GM15510 (cell line): ENCODE results near the gene PALLD.

Experiments
- POLR2A ChIP-seq: IDR thresholded peaks from 3 replicates; pipeline ENCODE4 v1.6.1; 2011; ENCODE audit warnings: borderline replicate concordance; ENCODE audit not compliant: insufficient read length; ENCODE audit errors: extremely low read depth

The PALLD gene

DNA sequence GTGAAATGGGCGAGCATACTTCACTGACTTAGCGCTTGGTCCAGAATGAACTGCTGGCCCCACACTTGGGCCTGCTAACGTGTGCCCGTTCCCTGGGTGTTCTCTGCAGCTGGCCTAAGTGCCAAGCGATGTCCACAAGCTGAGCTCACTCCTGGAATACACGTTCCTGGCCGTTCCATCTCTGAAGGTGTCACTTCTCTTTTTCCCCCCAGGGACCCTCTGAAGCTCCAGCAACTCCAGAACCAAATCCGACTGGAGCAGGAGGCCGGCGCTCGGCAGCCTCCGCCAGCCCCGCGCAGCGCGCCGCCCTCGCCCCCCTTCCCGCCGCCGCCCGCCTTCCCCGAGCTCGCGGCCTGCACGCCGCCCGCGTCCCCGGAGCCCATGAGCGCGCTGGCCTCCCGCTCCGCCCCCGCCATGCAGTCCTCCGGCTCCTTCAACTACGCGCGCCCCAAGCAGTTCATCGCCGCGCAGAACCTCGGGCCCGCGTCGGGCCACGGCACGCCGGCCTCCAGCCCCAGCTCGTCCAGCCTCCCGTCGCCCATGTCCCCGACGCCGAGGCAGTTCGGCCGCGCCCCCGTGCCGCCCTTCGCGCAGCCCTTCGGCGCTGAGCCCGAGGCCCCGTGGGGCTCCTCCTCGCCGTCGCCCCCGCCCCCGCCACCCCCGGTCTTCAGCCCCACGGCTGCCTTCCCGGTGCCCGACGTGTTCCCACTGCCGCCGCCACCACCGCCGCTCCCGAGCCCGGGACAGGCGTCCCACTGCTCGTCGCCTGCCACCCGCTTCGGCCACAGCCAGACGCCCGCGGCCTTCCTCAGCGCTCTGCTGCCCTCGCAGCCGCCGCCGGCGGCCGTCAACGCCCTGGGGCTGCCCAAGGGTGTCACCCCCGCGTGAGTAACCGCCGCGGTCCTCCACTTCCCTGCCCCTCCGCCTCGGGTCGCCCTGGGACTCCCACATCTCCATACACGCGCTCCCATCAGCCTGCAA is 380.9 kb downstream of the PALLD start:
- TF ChIP-seq POLR2A: no peak

DNA sequence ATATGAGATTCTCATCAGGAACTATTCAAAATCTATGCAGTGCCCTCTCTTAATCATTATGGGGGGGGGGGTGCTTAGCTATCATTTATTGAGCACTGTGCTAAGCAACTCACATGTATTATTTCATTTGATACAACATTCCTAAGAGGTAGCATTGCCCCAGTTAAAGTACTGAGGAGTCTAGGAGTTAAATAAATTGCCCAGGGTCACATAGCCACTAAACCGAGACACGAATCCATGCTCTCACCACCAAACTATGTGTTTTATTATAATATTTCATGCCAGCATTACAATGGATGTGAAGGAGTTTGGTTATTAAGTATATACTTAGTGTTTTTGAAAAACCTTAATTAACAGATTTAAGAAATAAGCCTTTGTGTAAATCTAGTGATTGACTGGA is 381.8 kb downstream of the PALLD start:
- no peak for TF ChIP-seq POLR2A

DNA sequence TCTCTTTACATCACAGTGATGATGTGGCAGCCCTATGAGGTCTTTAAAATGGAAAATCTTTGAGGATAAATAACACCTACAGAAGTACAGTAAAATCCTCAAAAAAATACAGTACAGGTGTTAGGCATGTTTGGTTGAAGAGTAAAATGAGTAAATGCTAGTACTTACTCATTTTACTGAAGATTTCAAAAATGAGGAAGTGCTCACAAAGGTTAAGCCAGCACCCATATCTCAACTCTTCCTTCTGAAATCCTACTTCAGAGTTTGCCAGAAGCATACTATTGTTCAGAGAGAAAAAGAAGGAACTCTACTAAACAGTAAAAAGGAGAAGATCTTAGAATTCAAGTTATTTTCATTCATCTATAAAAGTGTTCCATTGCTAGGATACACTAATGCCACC is 382.3 kb downstream of the PALLD start:
- no peak for TF ChIP-seq POLR2A

DNA sequence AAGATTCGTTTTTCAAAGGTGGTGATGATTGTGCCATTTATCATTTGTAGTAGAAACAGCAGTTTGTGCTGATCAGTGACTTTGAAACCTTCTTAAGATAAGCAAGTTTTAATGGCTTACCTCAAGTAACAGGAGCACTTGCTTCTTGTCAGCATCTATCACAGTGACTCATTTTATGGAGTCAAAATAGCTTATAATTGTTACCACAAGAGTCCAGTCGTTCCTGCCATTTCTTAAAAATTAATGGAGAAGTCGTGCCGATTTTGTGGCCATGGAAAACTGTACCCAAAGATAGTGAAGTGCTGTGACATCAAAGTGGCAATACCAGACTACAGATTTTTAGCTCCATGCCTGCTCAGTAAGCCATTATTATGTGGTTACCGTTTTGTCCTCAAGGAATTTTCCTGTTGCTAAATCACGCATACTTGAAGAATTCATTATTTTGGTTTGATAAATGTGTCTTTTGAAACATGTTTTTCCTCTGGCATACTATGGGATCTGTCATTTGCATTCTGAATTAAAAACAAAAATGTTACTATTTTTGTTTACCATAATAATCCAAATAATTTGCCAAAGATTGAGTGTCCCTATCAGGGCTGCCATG is 383.3 kb downstream of the PALLD start:
- no peak for TF ChIP-seq POLR2A

DNA sequence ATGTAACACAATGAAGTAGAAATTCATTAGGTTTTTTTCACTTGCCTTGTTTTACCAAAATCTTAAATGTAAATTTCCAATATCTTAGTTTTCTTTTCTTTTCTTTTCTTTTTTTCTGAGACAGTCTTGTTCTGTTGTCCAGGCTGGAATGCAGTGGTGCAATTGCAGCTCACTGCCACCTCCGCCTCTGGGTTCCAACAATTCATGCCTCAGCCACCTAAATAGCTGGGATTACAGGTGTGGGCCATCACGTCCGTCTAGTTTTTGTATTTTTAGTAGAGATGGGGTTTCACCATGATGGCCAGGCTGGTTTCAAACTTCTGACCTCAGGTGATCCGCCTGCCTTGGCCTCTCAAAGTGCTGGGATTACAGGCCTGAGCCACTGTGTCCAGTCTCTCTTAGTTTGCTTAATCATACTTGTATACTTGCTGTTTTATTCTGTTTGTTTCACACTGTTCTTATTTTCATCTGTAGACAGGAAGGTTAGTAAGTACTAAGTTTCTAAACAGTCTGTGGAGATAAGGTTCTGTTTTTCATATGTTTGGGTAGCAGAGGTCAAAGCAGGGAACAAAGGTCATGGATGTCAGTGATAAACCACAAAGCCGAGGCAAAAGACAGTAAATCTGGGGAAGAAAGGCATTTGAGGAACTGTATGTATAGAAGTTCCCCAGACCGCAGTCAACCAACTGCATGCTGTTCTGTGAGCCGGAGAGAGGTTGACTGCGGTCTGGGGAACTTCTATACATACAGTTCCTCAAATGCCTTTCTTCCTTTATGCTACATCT is 384.2 kb downstream of the PALLD start:
- no peak for TF ChIP-seq POLR2A

DNA sequence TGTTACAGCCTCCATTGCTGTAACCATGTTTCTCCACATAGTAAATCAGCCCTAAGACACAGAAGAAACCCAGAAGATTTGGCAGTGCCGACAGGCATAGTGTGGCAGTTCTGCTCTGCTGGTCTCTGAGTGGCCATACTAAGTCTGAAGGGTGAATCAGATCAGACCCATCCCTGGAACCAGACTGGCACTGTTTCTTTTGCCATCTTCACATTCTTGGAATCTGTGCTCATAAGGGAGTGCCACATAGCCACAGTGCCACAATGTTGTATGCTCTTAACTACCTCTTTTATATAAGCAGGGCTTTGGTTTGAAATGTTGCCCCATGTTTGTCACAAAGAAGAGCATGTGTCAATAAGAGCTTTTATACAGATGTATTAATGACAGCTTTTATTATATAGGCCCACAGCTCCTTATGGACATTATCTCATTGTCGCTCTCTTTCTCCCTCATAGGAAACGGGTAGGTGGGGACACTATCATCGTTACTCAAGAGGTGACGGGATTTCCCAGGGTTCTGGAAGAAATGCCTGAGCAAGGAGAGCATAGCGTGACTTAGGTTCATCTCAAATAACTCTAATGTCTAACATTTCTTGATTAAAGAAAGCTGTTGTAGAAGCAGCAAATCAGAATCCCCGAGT is 385.0 kb downstream of the PALLD start:
- no peak for TF ChIP-seq POLR2A

DNA sequence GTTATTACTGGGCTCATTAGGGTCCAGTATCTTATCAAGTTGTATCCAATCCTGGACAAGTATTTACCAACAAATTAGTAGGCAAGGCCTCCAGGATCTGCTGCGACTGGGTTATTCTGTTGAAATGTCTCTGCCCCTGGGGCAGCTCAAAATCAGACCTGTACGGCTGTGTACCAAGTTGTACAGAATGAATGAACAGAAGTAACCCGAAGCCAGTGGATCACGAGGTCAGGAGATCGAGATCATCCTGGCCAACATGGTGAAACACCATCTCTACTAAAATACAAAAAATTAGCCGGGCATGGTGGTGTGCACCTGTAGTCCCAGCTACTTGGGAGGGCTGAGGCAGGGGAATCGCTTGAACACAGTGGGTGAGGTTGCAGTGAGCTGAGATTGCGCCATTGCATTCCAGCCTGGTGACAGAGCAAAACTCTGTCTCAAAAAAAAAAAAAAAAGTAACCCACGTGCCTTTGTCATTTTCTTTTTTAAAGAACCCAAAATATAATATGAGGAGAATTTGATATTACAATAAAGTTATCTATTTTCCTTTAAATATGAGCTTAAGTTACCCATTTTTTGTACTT is 385.9 kb downstream of the PALLD start:
- TF ChIP-seq POLR2A: no peak

DNA sequence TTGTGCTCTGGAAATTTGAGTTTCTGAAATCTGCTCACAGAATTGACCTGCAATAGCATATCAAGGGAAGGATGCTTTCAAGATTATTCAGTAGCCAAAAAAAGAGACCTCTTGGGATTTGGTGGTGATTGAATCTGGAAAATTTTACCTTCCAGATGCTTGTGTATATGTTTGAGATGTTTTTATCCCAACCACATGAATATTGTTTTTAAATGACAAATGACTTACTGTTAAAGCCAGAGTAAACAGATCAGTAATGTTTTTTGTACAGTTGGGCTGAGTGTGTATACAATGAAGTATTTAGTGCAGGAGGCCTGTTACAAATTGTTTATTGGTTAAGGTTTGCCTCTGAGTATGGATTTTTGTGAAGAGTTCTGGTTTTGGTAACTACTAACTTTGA is 386.7 kb downstream of the PALLD start:
- no peak for TF ChIP-seq POLR2A

DNA sequence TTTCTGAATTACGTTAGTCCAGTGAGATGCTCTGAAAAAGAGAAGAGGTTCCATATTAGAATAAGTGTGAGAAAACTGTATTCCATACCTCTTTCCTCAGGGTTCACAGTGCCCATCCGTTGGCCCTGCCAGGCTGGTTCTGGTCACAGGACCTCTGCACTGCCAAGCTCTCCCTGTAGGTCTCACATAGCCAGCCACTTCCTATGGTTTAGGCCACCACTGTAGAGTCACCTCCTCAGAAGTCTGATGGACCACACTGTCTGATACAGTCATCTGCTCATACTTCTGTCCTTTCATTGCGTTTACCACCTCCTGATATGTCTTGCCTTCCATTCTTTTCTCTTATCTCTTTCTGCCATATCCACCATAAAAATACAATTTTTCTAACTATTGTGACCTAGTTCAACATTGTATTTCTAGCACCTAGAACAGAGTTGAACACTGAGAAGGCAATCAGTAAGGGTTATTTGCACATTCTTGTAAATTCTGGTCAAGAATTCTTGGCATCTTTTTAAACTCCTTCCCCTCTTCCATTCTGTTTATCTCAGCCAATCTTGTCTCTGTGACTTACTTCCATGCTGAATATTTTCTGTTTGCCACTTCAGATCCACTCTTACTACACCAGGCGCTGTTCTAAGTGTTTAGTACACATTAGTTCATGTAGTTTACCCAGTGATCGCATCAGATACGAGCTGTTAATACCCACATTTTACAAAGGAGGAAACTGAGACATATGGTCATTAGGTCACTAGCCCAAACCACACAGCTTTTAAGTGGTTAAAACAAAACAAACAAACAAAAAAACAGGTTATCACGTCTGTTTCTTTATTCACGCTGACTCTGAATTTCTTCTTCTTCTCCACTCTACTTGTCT is 387.6 kb downstream of the PALLD start:
- TF ChIP-seq POLR2A: no peak

DNA sequence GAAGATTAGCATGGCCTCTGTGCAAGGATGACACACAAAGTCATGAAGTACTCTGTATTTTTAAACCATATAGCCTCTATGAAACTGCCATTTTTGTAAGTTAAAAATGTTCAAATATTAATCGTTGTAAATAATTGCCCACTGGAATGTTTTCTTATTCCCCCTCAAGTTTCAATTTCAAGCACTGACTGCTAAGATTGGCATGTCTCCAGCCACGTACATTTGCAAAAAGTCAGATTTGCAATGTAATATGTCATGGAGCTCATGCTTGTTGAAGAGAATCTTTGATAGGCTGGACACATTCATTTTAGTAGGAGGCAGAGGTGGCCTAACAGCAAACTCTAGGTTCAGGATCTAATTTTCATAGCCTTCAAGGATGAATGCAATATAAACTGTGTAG is 388.5 kb downstream of the PALLD start:
- TF ChIP-seq POLR2A: no peak

DNA sequence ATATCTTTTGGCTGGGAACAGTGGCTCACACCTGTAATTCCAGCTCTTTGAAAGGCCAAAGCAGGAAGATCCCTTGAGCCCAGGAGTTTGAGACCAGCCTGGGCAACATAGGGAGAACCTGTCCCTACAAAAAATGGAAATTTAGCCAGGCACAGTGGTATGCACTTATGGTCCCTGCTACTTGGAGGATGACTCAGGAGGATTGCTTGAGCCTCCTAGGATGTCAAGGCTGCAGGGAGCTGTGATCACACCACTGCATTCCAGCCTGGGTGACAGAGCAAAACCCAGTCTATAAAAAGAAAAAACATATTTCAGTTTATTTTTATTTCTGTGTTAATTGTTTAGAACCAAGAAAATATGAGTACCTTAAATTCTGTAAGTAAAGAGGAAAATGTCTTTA is 389.5 kb downstream of the PALLD start:
- no peak for TF ChIP-seq POLR2A

DNA sequence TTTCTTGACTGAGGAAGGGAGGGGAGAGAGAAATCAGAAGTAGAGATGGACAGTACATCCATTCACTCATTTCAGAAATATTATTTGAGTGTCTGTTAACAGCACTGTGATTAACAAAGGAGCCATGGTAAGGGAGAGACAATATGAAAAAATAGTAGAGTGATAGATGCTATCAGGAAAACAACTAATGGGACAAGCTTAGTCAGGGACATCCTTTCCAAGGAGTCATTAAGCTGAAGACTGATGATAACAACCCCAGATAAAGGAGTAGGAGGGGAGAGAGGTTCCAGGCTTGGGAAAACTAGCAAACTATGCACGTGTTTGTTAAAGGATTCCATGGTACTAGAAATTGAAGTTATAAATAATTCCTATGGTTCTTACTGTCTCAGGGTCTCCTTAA is 391.0 kb downstream of the PALLD start:
- TF ChIP-seq POLR2A: no peak

DNA sequence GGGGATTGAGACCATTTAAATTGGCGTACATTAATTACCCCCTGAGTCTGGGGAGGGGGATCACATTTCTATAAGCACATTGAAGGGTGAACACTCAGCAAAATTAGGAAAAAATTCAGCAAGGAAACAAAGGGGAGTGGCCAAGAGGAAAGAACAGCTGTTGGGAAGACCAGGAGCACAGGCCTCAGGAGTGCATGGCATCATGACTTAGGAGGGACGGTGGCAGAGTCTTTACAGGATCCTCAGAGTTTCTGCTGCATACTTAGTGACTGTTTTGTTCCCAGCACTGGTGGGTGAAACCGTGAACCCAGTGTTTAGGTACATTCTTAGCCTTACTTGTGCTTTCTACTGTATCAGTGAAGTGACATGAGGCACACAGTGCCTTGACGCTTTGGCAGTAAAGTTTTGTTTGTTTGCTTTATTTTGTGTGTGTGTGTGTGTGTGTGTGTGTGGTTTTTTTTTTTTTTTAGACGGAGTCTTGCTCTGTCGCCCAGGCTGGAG is 391.9 kb downstream of the PALLD start:
- no peak for TF ChIP-seq POLR2A
